PC-9 (cell line): Measurements from ENCODE around the gene CDK17. TPM values are rescaled to one million over a fixed set of nuclear protein-coding genes. Genes with fewer than 3 reads are reported as not detected.

Source experiments
- BruUV-seq: library from RNA; stranded (reverse); fragments of 400-500 nt; replicated peaks from 2 replicates; lab custom pipeline; 2021; lab: Mats Ljungman, UMichigan
- CTCF ChIA-PET: fragments of 300-600 bp; sonication (Branson Sonifier 250); formaldehyde crosslinking; loops from one replicate; lab custom pipeline; 2022; ENCODE audit warnings: antibody characterized with exemption; lab: Charles Lee
- POLR2A ChIA-PET: fragments of 300-600 bp; sonication (Branson Sonifier 250); formaldehyde crosslinking; loops from one replicate; lab custom pipeline; 2022; ENCODE audit warnings: antibody characterized with exemption; ENCODE audit not compliant: unreplicated experiment; lab: Charles Lee
- DNase-seq, 2 experiments: peaks; one replicate each; pipeline versions ENCODE4 v3.0.0 to v3.0.0-alpha.2; 2015 to 2022; ENCODE audit warnings: mixed read lengths in 1 of 2
- H2AFZ ChIP-seq: fragments of 200-600 bp; sonication (generic); 2 replicates; pipeline ENCODE4 v1.8.1; 2017; ENCODE audit warnings: antibody characterized with exemption
- H3F3A ChIP-seq: fragments of 200-600 bp; sonication (generic); 2 replicates; pipeline ENCODE4 v1.8.1; 2017; ENCODE audit warnings: antibody characterized with exemption, mild to moderate bottlenecking, low read depth; ENCODE audit not compliant: insufficient read depth
- H3K27ac ChIP-seq: fragments of 200-600 bp; sonication (generic); 2 replicates; pipeline ENCODE4 v1.6.1; 2016; ENCODE audit warnings: mixed run types
- H3K27me3 ChIP-seq: fragments of 200-600 bp; sonication (generic); 2 replicates; pipeline ENCODE4 v1.6.1; 2016; ENCODE audit warnings: low read depth, mixed run types; ENCODE audit not compliant: insufficient read depth
- H3K36me3 ChIP-seq: fragments of 200-600 bp; sonication (generic); 2 replicates; pipeline ENCODE4 v1.6.1; 2016; ENCODE audit warnings: low read depth, mixed run types
- H3K4me1 ChIP-seq: fragments of 200-600 bp; sonication (generic); replicated peaks from 2 replicates; pipeline ENCODE4 v1.6.1; 2016; ENCODE audit warnings: mixed run types; ENCODE audit not compliant: insufficient read depth
- H3K4me2 ChIP-seq: fragments of 200-600 bp; sonication (generic); 2 replicates; pipeline ENCODE4 v1.6.1; 2017; ENCODE audit warnings: mixed run types
- H3K4me3 ChIP-seq: fragments of 200-600 bp; sonication (generic); 2 replicates; pipeline ENCODE4 v1.6.1; 2016; ENCODE audit warnings: mixed run types
- H3K79me2 ChIP-seq: fragments of 200-600 bp; sonication (generic); 2 replicates; pipeline ENCODE4 v1.6.1; 2017; ENCODE audit warnings: low read depth, mixed run types
- H3K9me2 ChIP-seq: fragments of 200-600 bp; sonication (generic); 2 replicates; pipeline ENCODE4 v1.8.1; 2017; ENCODE audit warnings: mild to moderate bottlenecking; ENCODE audit not compliant: insufficient read depth
- H3K9me3 ChIP-seq: fragments of 200-600 bp; sonication (generic); 2 replicates; pipeline ENCODE4 v1.8.1; 2016; ENCODE audit warnings: low read depth; ENCODE audit not compliant: insufficient read depth
- H4K20me1 ChIP-seq: fragments of 200-600 bp; sonication (generic); 2 replicates; pipeline ENCODE4 v1.8.1; 2017; ENCODE audit not compliant: insufficient read depth
- CTCF ChIP-seq: fragments of 200-600 bp; sonication (generic); conservative IDR thresholded peaks from 2 replicates; pipeline ENCODE4 v1.6.1; 2017; ENCODE audit warnings: mixed run types, antibody characterized with exemption, mild to moderate bottlenecking, moderate library complexity
- EZH2 ChIP-seq: fragments of 200-600 bp; sonication (generic); IDR thresholded peaks from 2 replicates; pipeline ENCODE4 v1.8.0; 2017; ENCODE audit warnings: antibody characterized with exemption, low read depth
- intact Hi-C: fragments of 100-400 bp; cut with micrococcal nuclease; formaldehyde crosslinking; loops from one replicate; pipeline ENCODE4 v1.10.0; 2022; ENCODE audit not compliant: unreplicated experiment
- total RNA-seq: library from RNA; stranded (reverse); gene quantifications from 2 replicates; pipeline ENCODE4 v1.2.3, GENCODE V29; 2021

The CDK17 gene
- total RNA-seq, 1 experiment from 2014 or later, result 29.0 TPM

- Histone ChIP-seq H3K4me1 (no peaks in the 10 kb centered on the region), H3F3A (peaks cover 10% of the 10 kb centered on the region), H3K9me2 (no peaks in the 10 kb centered on the region), H3K9me3 (no peaks in the 10 kb centered on the region), H2AFZ (no peak overlapping the region), H3K79me2 (peaks cover 76% of the 10 kb centered on the region), H3K27ac (no peak overlapping the region), H4K20me1 (peaks cover 74% of the 10 kb centered on the region), H3K4me2 (no peak overlapping the region), H3K36me3 (peaks cover 13% of the 10 kb centered on the region), H3K4me3 (no peak overlapping the region), H3K27me3 (no peaks in the 10 kb centered on the region)
- no peak for DNase-seq
- BruUV-seq, result no TSS peak
- ChIA-PET POLR2A (no interaction called here), CTCF (no interaction called here)
- TF ChIP-seq CTCF (no peak), EZH2 (no peak)
- intact Hi-C loops, result no loop called here
These were observed 145.2 kb downstream of the CDK17 start for GRCh38 chr12:96255077-96255476.

- H3K4me3 ChIP-seq, result no peak overlapping the region
- BruUV-seq, result no TSS peak
- no peak overlapping the region for H3K27ac ChIP-seq
- peaks cover 48% of the 10 kb centered on the region for H4K20me1 ChIP-seq
- H3K4me2 ChIP-seq, result no peak overlapping the region
- H3K9me3 ChIP-seq, result no peaks in the 10 kb centered on the region
- H2AFZ ChIP-seq, result no peak overlapping the region
- CTCF ChIA-PET, result interaction anchor here (0.7 kb wide), 1 partner anchor 196 kb away, joined by 3 read pairs; no protein-coding TSS in a partner anchor
- peaks cover 37% of the 10 kb centered on the region for H3K36me3 ChIP-seq
- H3K4me1 ChIP-seq, result no peaks in the 10 kb centered on the region
- no peak for DNase-seq
- TF ChIP-seq CTCF, result no peak
- POLR2A ChIA-PET, result no interaction called here
- H3K9me2 ChIP-seq, result no peaks in the 10 kb centered on the region
- intact Hi-C loops, result no loop called here
- no peaks in the 10 kb centered on the region; the same call in 1 of the 2 replicates for H3F3A ChIP-seq
- H3K27me3 ChIP-seq, result no peaks in the 10 kb centered on the region
- peaks cover 69% of the 10 kb centered on the region for H3K79me2 ChIP-seq
These were observed 150.0 kb downstream of the CDK17 start for GRCh38 chr12:96250119-96250685.

- H3K4me1 ChIP-seq, result no peaks in the 10 kb centered on the region
- no peaks in the 10 kb centered on the region for H3K9me3 ChIP-seq
- ChIA-PET CTCF (no interaction called here), POLR2A (no interaction called here)
- BruUV-seq, result no TSS peak
- no peak for TF ChIP-seq CTCF
- no peak for TF ChIP-seq EZH2
- intact Hi-C loops, result no loop called here
- no peaks in the 10 kb centered on the region for H3K27me3 ChIP-seq
- no peak overlapping the region for H3K4me2 ChIP-seq
- H3K79me2 ChIP-seq, result peaks cover 65% of the 10 kb centered on the region
- no peak for DNase-seq
- H3F3A ChIP-seq, result no peaks in the 10 kb centered on the region; the same call in 1 of the 2 replicates
- no peak overlapping the region for H2AFZ ChIP-seq
- H3K36me3 ChIP-seq, result peaks cover 41% of the 10 kb centered on the region
- peaks cover 47% of the 10 kb centered on the region for H4K20me1 ChIP-seq
- no peak overlapping the region for H3K27ac ChIP-seq
- no peaks in the 10 kb centered on the region for H3K9me2 ChIP-seq
- no peak overlapping the region for H3K4me3 ChIP-seq
These were observed 150.8 kb downstream of the CDK17 start for GRCh38 chr12:96249196-96250118.
